ENCODE results near the gene RAD51B. TPM values are rescaled to one million over a fixed set of nuclear protein-coding genes. Genes with fewer than 3 reads are reported as not detected.

RAD51B gene
- total and polyA plus RNA-seq, 7 donors, result 2.4 to 24.4 (median 7.1) TPM

- Histone ChIP-seq H3K4me3 (no peak overlapping the region), H3K27ac (peak overlapping the region; percentile 65 to 77 (median 75)), H3K27me3 (no peaks in the 10 kb centered on the region), H3K36me3 (no peaks in the 10 kb centered on the region), H3K4me1 (peaks cover 0 to 87% (median 71%) of the 10 kb centered on the region in 4 donors), H3K9me3 (no peaks in the 10 kb centered on the region)
- intact Hi-C loops (cut with DNase I), result loop anchor here (5.0 to 10.0 kb wide), 4 partner anchors 56 to 401 kb away; partner anchors contain the start of gene ZFP36L1
- no peak for DNase-seq
- TF ChIP-seq POLR2A (IDR thresholded peaks at IDR 0.05), result no peak
- TF ChIP-seq POLR2AphosphoS5 (IDR thresholded peaks at IDR 0.05), result no peak
- no peak for TF ChIP-seq CTCF (IDR thresholded peaks at IDR 0.05)
- no peak for TF ChIP-seq EP300 (IDR thresholded peaks at IDR 0.05)
- 86 to 91% methylated on average over 4 of the region's 4 CpGs for WGBS, 2 donors
Observed at GRCh38 chr14:68391311-68392014, 571.9 kb downstream of the RAD51B start.

- Histone ChIP-seq H3K4me3 (no peak overlapping the region), H3K9me3 (no peaks in the 10 kb centered on the region), H3K27me3 (no peaks in the 10 kb centered on the region), H3K36me3 (no peaks in the 10 kb centered on the region), H3K4me1 (peaks cover 0 to 87% (median 64%) of the 10 kb centered on the region in 4 donors), H3K27ac (peak overlapping the region; percentile 65 to 77 (median 75))
- 54 to 82% methylated on average over 7 of the region's 7 CpGs for WGBS, 2 donors
- peak in 3 of 4 donors; percentile 26 to 66 (median 64) for TF ChIP-seq POLR2AphosphoS5 (IDR thresholded peaks at IDR 0.05)
- TF ChIP-seq POLR2A (IDR thresholded peaks at IDR 0.05), result no peak
- peak; percentile 86 for DNase-seq
- intact Hi-C loops (cut with DNase I), result loop anchor here (5.0 to 10.0 kb wide), 4 partner anchors 55 to 400 kb away; partner anchors contain the start of gene ZFP36L1
Observed at GRCh38 chr14:68392393-68393141, 573.0 kb downstream of the RAD51B start.

GRCh38 chr14:68393259-68393658 lies 573.7 kb downstream of the RAD51B start:
- intact Hi-C loops (cut with DNase I), result loop anchor here (5.0 to 10.0 kb wide), 4 partner anchors 54 to 399 kb away; partner anchors contain the start of gene ZFP36L1
- Histone ChIP-seq H3K4me3 (no peak overlapping the region), H3K9me3 (no peaks in the 10 kb centered on the region), H3K27me3 (no peaks in the 10 kb centered on the region), H3K27ac (peak overlapping the region; percentile 65 to 77 (median 75)), H3K4me1 (peaks cover 0 to 87% (median 67%) of the 10 kb centered on the region in 4 donors), H3K36me3 (no peaks in the 10 kb centered on the region)
- 88 to 95% methylated on average over 7 of the region's 7 CpGs for WGBS, 2 donors
- DNase-seq, result no peak
- TF ChIP-seq CTCF (IDR thresholded peaks at IDR 0.05) (no peak), POLR2A (IDR thresholded peaks at IDR 0.05) (no peak), POLR2AphosphoS5 (IDR thresholded peaks at IDR 0.05) (no peak), EP300 (IDR thresholded peaks at IDR 0.05) (no peak)

GRCh38 chr14:68394118-68394763 lies 574.7 kb downstream of the RAD51B start:
- no peaks in the 10 kb centered on the region for H3K9me3 ChIP-seq
- H3K27ac ChIP-seq, result peak overlapping the region; percentile 65 to 77 (median 75)
- peak; percentile 71 for DNase-seq
- H3K27me3 ChIP-seq, result no peaks in the 10 kb centered on the region
- TF ChIP-seq EP300 (IDR thresholded peaks at IDR 0.05) (no peak), POLR2AphosphoS5 (IDR thresholded peaks at IDR 0.05) (no peak), POLR2A (IDR thresholded peaks at IDR 0.05) (no peak), CTCF (IDR thresholded peaks at IDR 0.05) (no peak)
- WGBS, 2 donors, result 69 to 72% methylated on average over 6 of the region's 6 CpGs
- intact Hi-C loops (cut with DNase I), result loop anchor here (5.0 to 10.0 kb wide), 4 partner anchors 53 to 398 kb away; partner anchors contain the start of gene ZFP36L1
- H3K36me3 ChIP-seq, result no peaks in the 10 kb centered on the region
- H3K4me1 ChIP-seq, result peaks cover 0 to 92% (median 73%) of the 10 kb centered on the region in 4 donors
- H3K4me3 ChIP-seq, result no peak overlapping the region
